MCF 10A (cell line): Measurements from ENCODE around the gene TXLNB. TPM values are rescaled to one million over a fixed set of nuclear protein-coding genes. Genes with fewer than 3 reads are reported as not detected.

Source experiments
- BruUV-seq: library from RNA; stranded (reverse); fragments of 400-500 nt; replicated peaks from 2 replicates; lab custom pipeline; 2021; lab: Mats Ljungman, UMichigan
- CTCF ChIA-PET: fragments of 300-600 bp; sonication (Branson Sonifier 250); formaldehyde crosslinking; extraction: SDS; loops from one replicate; lab custom pipeline; 2021; ENCODE audit warnings: antibody characterized with exemption, inconsistent platforms; lab: Yijun Ruan, JAX
- POLR2A ChIA-PET: fragments of 300-600, 350-650 bp; sonication (Branson Sonifier 250); formaldehyde crosslinking; extraction: SDS; loops from one replicate; lab custom pipeline; 2020; ENCODE audit warnings: antibody characterized with exemption, inconsistent platforms; lab: Yijun Ruan, JAX
- DNase-seq: peaks from one replicate; pipeline ENCODE4 v3.0.0-alpha.2; 2018; ENCODE audit not compliant: unreplicated experiment
- H3K27ac Mint-ChIP-seq: one replicate; pipeline ENCODE4 v1.8.0; 2022; ENCODE audit warnings: mild to moderate bottlenecking, low read depth, mixed read lengths; ENCODE audit not compliant: unreplicated experiment
- H3K27me3 Mint-ChIP-seq: one replicate; pipeline ENCODE4 v1.8.0; 2022; ENCODE audit warnings: mixed read lengths; ENCODE audit not compliant: insufficient read depth, unreplicated experiment
- H3K36me3 Mint-ChIP-seq: one replicate; pipeline ENCODE4 v1.8.0; 2022; ENCODE audit warnings: mild to moderate bottlenecking, moderate library complexity, mixed read lengths; ENCODE audit not compliant: insufficient read depth, unreplicated experiment
- H3K4me1 Mint-ChIP-seq: one replicate; pipeline ENCODE4 v1.8.0; 2022; ENCODE audit warnings: mixed read lengths; ENCODE audit not compliant: insufficient read depth, unreplicated experiment
- H3K4me3 Mint-ChIP-seq: one replicate; pipeline ENCODE4 v1.8.0; 2022; ENCODE audit warnings: mild to moderate bottlenecking, moderate library complexity, mixed read lengths; ENCODE audit not compliant: unreplicated experiment
- H3K9me3 Mint-ChIP-seq: one replicate; pipeline ENCODE4 v1.8.0; 2022; ENCODE audit warnings: mixed read lengths; ENCODE audit not compliant: unreplicated experiment
- intact Hi-C: fragments of 100-400 bp; cut with micrococcal nuclease; formaldehyde crosslinking; loops from 2 replicates; pipeline ENCODE4 v1.14.1; 2022
- total RNA-seq: library from RNA; stranded (reverse); gene quantifications from 2 replicates; pipeline ENCODE4 v1.2.3, GENCODE V29; 2022
- TF ChIP-seq, protein P1 (sequence below): fragments of 200-600 bp; IDR thresholded peaks from one replicate; pipeline ENCODE4 v1.8.0; 2022; ENCODE audit warnings: antibody characterized with exemption, mild to moderate bottlenecking; ENCODE audit not compliant: unreplicated experiment

Gene TXLNB
- total RNA-seq, 1 experiment from 2014 or later = not detected

- Mint-ChIP-seq H3K27ac (no peak overlapping the region), H3K9me3 (no peaks in the 10 kb centered on the region), H3K4me3 (no peak overlapping the region), H3K36me3 (no peaks in the 10 kb centered on the region), H3K4me1 (no peaks in the 10 kb centered on the region), H3K27me3 (no peaks in the 10 kb centered on the region)
- ChIA-PET POLR2A (interaction anchor here (0.6 to 0.7 kb wide), 3 partner anchors 23 to 1794 kb away, joined by 3 read pairs; no protein-coding TSS in a partner anchor), CTCF (interaction anchor here (0.6 to 1.3 kb wide), 3 partner anchors 37 to 100 kb away, joined by 5 to 7 read pairs (median 5); no protein-coding TSS in a partner anchor)
- BruUV-seq = no TSS peak
- TF ChIP-seq, protein P1, sequence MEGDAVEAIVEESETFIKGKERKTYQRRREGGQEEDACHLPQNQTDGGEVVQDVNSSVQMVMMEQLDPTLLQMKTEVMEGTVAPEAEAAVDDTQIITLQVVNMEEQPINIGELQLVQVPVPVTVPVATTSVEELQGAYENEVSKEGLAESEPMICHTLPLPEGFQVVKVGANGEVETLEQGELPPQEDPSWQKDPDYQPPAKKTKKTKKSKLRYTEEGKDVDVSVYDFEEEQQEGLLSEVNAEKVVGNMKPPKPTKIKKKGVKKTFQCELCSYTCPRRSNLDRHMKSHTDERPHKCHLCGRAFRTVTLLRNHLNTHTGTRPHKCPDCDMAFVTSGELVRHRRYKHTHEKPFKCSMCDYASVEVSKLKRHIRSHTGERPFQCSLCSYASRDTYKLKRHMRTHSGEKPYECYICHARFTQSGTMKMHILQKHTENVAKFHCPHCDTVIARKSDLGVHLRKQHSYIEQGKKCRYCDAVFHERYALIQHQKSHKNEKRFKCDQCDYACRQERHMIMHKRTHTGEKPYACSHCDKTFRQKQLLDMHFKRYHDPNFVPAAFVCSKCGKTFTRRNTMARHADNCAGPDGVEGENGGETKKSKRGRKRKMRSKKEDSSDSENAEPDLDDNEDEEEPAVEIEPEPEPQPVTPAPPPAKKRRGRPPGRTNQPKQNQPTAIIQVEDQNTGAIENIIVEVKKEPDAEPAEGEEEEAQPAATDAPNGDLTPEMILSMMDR = no peak
- intact Hi-C loops = no loop called here
- no peak for DNase-seq
Observed at GRCh38 chr6:139320081-139320480, 28.3 kb upstream of the TXLNB start.

DNA sequence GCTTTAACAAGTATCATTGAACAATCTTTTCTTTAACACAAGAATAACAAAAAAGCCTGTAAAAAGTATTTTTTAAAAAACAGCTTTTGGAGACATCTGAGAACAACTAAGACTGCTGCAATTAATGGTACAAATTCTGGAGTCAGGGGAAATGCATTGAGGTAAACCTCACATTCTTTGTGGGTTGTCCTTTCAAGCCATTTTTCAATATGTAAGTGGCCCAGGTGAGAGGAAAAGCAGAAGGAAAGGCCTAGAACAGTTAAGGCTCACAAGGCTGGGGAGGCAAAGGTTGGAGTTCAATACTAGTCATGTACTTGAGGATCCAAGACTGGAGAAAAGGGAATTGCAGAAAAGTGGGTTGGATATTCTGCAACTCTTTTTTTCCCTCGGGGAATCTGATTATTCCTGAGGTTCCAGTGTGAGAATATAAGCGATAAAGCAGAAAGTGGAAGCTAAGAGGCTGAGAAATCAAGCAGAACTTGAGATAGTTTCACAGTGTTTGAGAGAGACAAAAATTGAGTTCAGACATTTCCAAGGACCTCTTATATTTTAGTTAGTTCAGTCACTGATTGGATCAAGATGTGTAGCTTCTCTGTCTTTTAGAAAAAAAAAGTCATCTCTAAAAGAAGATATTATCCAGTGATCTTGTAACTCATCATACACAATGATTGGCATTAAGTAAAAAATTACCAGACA is 25.0 kb upstream of the TXLNB start:
- POLR2A ChIA-PET = interaction anchor here (0.6 to 0.9 kb wide), 3 partner anchors 13 to 1068 kb away, joined by 3 to 4 read pairs (median 3); no protein-coding TSS in a partner anchor
- TF ChIP-seq, protein P1 = no peak
- Mint-ChIP-seq H3K9me3 (no peaks in the 10 kb centered on the region), H3K27me3 (no peaks in the 10 kb centered on the region), H3K4me1 (no peaks in the 10 kb centered on the region), H3K36me3 (no peaks in the 10 kb centered on the region), H3K27ac (no peak overlapping the region), H3K4me3 (no peak overlapping the region)
- CTCF ChIA-PET = no interaction called here
- intact Hi-C loops = no loop called here
- no TSS peak for BruUV-seq
- no peak for DNase-seq

- intact Hi-C loops = no loop called here
- H3K4me3 Mint-ChIP-seq = no peak overlapping the region
- POLR2A ChIA-PET = interaction anchor here (1.8 kb wide), 1 partner anchor 11 kb away, joined by 3 read pairs; no protein-coding TSS in a partner anchor
- no TSS peak for BruUV-seq
- DNase-seq = no peak
- H3K4me1 Mint-ChIP-seq = peaks cover 6% of the 10 kb centered on the region
- H3K9me3 Mint-ChIP-seq = no peaks in the 10 kb centered on the region
- CTCF ChIA-PET = interaction anchor here (0.7 to 0.8 kb wide), 2 partner anchors 159 to 498 kb away, joined by 3 read pairs; no protein-coding TSS in a partner anchor
- TF ChIP-seq, protein P1 = no peak
- no peak overlapping the region for H3K27ac Mint-ChIP-seq
- H3K27me3 Mint-ChIP-seq = no peaks in the 10 kb centered on the region
- no peaks in the 10 kb centered on the region for H3K36me3 Mint-ChIP-seq
Observed at GRCh38 chr6:139313784-139314545, 22.2 kb upstream of the TXLNB start.

DNA sequence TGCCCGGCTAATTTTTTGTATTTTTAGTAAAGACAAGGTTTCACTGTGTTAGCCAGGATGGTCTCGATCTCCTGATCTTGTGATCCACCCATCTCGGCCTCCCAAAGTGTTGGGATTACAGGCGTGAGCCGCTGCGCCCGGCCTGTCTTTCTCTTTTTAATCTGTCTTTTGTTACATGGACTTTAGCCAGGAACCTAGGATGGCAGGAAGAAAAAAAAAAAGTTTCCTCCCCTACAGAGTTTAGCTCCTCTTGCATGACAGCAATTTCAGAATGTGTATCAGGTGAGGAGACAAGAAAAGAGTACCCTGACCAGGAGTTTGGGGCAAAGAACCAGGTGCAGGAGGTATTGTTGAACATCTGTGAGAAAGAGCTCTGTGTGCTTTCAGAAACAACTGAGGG is 21.4 kb upstream of the TXLNB start:
- Mint-ChIP-seq H3K27me3 (no peaks in the 10 kb centered on the region), H3K4me3 (no peak overlapping the region), H3K4me1 (peaks cover 10% of the 10 kb centered on the region), H3K36me3 (no peaks in the 10 kb centered on the region), H3K27ac (no peak overlapping the region), H3K9me3 (no peaks in the 10 kb centered on the region)
- TF ChIP-seq, protein P1 = no peak
- intact Hi-C loops = no loop called here
- POLR2A ChIA-PET = interaction anchor here (1.8 kb wide), 1 partner anchor 11 kb away, joined by 3 read pairs; no protein-coding TSS in a partner anchor
- no TSS peak for BruUV-seq
- DNase-seq = no peak
- CTCF ChIA-PET = interaction anchor here (0.6 to 1.1 kb wide), 3 partner anchors 63 to 497 kb away, joined by 3 read pairs; no protein-coding TSS in a partner anchor
